ENCODE results near the gene PPP1R3D. TPM values are rescaled to one million over a fixed set of nuclear protein-coding genes. Genes with fewer than 3 reads are reported as not detected.

The PPP1R3D gene
- total and polyA plus RNA-seq, 9 of the 15 experiments (the other 6 are each of a cell fraction or from before 2014, with no cell fraction given), result 0.35 to 3.3 (median 1.8) TPM

DNA sequence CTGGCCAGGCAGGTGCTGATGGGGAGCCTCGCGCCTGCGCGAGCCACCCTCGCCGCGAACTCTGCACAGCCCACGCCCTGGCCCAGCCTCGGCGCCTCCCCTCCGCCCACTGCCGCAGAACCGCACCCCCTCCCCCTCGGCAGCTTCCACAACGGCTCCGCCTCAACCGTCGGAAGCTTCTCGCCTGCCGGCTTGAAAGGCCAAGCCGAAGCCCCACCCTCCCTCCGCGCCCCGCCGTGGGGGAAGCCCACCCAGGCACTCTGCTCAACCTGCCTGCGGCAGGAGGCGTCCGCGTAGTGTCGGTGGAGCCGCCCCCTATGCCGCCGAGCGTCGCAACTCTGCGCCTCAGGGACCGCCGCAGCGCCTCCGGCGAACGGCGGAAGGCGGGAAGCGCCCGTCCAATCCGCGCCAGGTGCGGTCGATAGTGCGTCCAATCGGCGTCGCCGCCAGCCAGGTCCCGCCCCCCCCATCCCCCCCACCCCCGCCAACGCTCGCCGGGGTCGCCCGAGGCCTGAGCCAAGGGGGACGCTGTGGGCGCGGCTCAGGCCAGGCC, 6.7 kb downstream of the PPP1R3D start, which contains the start of gene SYCP2 (continued):
- TF ChIP-seq, protein P1, sequence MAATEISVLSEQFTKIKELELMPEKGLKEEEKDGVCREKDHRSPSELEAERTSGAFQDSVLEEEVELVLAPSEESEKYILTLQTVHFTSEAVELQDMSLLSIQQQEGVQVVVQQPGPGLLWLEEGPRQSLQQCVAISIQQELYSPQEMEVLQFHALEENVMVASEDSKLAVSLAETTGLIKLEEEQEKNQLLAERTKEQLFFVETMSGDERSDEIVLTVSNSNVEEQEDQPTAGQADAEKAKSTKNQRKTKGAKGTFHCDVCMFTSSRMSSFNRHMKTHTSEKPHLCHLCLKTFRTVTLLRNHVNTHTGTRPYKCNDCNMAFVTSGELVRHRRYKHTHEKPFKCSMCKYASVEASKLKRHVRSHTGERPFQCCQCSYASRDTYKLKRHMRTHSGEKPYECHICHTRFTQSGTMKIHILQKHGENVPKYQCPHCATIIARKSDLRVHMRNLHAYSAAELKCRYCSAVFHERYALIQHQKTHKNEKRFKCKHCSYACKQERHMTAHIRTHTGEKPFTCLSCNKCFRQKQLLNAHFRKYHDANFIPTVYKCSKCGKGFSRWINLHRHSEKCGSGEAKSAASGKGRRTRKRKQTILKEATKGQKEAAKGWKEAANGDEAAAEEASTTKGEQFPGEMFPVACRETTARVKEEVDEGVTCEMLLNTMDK (IDR thresholded peaks at IDR 0.05; ENCODE audit: borderline replicate concordance, insufficient read depth, low read depth, low read length, poor library complexity, severe bottlenecking), result no peak
- TF ChIP-seq FOS (IDR thresholded peaks at IDR 0.05; ENCODE audit: extremely low read depth, insufficient read length) (peak; percentile 72), CHD2 (IDR thresholded peaks at IDR 0.05; ENCODE audit: low read depth, low read length) (no peak), ZC3H4 (CRISPR knock-in tag; IDR thresholded peaks at IDR 0.05; ENCODE audit: borderline replicate concordance) (no peak), DIDO1 (tag; IDR thresholded peaks at IDR 0.05; ENCODE audit: low read depth) (no peak), ZNF561 (CRISPR knock-in tag; conservative IDR thresholded peaks at IDR 0.05) (no peak), U2AF2 (optimal IDR thresholded peaks at IDR 0.05; ENCODE audit: low read depth, low read length) (no peak), ZNF778 (CRISPR knock-in tag; IDR thresholded peaks at IDR 0.05) (no peak), TEAD2 (tag; IDR thresholded peaks at IDR 0.05) (no peak), EGR1 (conservative IDR thresholded peaks at IDR 0.05) (0 out of 2 replicates have a peak, but pooled peaks have one; percentile 4), SNRNP70 (optimal IDR thresholded peaks at IDR 0.05; ENCODE audit: low read depth, low read length) (no peak)
- TF ChIP-seq, protein P2, sequence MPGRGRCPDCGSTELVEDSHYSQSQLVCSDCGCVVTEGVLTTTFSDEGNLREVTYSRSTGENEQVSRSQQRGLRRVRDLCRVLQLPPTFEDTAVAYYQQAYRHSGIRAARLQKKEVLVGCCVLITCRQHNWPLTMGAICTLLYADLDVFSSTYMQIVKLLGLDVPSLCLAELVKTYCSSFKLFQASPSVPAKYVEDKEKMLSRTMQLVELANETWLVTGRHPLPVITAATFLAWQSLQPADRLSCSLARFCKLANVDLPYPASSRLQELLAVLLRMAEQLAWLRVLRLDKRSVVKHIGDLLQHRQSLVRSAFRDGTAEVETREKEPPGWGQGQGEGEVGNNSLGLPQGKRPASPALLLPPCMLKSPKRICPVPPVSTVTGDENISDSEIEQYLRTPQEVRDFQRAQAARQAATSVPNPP (IDR thresholded peaks at IDR 0.05; ENCODE audit: borderline replicate concordance, insufficient read depth, insufficient read length), result no peak
- TF ChIP-seq, protein P3, sequence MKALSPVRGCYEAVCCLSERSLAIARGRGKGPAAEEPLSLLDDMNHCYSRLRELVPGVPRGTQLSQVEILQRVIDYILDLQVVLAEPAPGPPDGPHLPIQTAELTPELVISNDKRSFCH (CRISPR knock-in tag; IDR thresholded peaks at IDR 0.05), result no peak
- TF ChIP-seq, protein P3 (tag; IDR thresholded peaks at IDR 0.05), result no peak
- TF ChIP-seq, protein P4, sequence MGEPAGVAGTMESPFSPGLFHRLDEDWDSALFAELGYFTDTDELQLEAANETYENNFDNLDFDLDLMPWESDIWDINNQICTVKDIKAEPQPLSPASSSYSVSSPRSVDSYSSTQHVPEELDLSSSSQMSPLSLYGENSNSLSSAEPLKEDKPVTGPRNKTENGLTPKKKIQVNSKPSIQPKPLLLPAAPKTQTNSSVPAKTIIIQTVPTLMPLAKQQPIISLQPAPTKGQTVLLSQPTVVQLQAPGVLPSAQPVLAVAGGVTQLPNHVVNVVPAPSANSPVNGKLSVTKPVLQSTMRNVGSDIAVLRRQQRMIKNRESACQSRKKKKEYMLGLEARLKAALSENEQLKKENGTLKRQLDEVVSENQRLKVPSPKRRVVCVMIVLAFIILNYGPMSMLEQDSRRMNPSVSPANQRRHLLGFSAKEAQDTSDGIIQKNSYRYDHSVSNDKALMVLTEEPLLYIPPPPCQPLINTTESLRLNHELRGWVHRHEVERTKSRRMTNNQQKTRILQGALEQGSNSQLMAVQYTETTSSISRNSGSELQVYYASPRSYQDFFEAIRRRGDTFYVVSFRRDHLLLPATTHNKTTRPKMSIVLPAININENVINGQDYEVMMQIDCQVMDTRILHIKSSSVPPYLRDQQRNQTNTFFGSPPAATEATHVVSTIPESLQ (CRISPR knock-in tag; IDR thresholded peaks at IDR 0.05), result peak; percentile 50; the same call in 1 of the 2 replicates
- TF ChIP-seq, protein P5, sequence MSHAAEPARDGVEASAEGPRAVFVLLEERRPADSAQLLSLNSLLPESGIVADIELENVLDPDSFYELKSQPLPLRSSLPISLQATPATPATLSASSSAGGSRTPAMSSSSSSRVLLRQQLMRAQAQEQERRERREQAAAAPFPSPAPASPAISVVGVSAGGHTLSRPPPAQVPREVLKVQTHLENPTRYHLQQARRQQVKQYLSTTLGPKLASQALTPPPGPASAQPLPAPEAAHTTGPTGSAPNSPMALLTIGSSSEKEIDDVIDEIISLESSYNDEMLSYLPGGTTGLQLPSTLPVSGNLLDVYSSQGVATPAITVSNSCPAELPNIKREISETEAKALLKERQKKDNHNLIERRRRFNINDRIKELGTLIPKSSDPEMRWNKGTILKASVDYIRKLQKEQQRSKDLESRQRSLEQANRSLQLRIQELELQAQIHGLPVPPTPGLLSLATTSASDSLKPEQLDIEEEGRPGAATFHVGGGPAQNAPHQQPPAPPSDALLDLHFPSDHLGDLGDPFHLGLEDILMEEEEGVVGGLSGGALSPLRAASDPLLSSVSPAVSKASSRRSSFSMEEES (CRISPR knock-in tag; IDR thresholded peaks at IDR 0.05), result no peak
- TF ChIP-seq, protein P6, sequence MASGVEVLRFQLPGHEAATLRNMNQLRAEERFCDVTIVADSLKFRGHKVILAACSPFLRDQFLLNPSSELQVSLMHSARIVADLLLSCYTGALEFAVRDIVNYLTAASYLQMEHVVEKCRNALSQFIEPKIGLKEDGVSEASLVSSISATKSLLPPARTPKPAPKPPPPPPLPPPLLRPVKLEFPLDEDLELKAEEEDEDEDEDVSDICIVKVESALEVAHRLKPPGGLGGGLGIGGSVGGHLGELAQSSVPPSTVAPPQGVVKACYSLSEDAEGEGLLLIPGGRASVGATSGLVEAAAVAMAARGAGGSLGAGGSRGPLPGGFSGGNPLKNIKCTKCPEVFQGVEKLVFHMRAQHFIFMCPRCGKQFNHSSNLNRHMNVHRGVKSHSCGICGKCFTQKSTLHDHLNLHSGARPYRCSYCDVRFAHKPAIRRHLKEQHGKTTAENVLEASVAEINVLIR (CRISPR knock-in tag; IDR thresholded peaks at IDR 0.05), result no peak
